ENCODE results near the gene USP7.
"Not testable (repeated sequence)": the region's sequence is repeated elsewhere in the genome, so short reads cannot be mapped to it uniquely, and the experiment has no call there.

USP7 gene

DNA sequence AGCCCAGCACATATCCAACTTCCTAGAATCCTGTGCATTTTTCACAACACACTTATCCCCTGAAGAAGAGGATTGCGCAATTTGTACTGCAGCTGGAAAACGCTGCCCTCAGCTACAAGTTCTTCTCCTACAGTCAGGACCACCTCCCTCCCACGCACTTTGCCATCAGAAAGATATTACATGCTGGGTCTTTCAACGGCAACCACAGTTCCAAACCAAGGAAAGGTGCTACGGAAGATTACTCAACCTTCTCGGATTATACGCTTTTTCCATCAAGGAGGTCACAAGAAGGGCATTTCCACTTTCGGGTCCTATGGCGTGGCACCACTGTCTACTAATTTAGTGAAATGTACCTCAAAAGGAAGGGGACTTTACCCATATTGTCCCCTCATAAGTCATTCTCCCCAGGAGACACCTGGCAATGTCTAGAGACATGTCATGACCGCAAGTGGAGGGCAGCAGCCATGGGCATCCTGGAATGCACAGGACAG, 35.2 kb downstream of the USP7 start:
- no peak for DNase-seq (ENCODE audit: low read depth in 3 of 3, low spot score in 1 of 3)

DNA sequence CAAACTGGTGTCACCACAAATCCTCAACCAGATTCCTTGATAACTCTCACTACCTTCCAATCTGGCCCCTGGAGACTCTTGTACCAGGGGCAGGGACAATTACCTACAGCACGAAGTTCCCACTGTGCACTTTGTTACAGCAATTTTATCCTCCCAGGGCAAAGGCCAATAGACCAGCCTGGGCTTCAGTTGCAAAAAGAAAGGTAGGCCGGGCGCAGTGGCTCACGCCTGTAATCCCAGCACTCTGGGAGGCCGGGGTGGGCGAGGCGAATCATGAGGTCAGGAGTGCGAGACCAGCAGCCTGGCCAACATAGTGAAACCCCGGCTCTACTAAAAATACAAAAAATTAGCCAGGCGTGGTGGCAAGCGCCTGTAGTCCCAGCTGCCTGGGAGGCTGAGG, 36.9 kb downstream of the USP7 start:
- no peak for DNase-seq (ENCODE audit: low read depth in 3 of 3, low spot score in 1 of 3)

DNA sequence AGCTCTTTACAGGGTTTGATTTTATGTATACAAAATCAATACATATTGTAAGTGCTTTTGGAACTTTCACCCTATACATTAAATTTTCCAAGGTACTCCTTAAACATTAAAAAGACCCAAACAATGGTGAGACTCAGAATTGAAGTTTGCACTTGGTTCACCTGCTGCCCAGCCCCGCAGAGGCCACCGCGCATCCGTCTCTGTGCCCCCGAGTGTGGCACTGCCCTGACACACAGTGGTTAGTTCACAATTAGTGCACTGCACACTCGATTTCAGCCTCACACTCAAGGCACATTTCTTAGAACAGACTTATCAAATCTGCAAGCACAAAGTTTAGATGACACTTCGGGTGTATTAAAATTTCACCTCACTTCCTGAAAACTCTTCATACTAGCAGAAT, 38.3 kb downstream of the USP7 start:
- DNase-seq (ENCODE audit: low read depth in 3 of 3, low spot score in 1 of 3) = no peak

GRCh38 chr16:8924214-8924613, 39.5 kb downstream of the USP7 start:
- no peak for DNase-seq (ENCODE audit: low read depth in 3 of 3, low spot score in 1 of 3)

GRCh38 chr16:8923199-8923598, 40.5 kb downstream of the USP7 start:
- DNase-seq (ENCODE audit: low read depth in 3 of 3, low spot score in 1 of 3) = no peak

GRCh38 chr16:8921347-8921984, 42.2 kb downstream of the USP7 start:
- DNase-seq (ENCODE audit: low read depth in 3 of 3, low spot score in 1 of 3) = no peak

GRCh38 chr16:8920645-8921346, 42.9 kb downstream of the USP7 start:
- DNase-seq (ENCODE audit: low read depth in 3 of 3, low spot score in 1 of 3) = no peak

DNA sequence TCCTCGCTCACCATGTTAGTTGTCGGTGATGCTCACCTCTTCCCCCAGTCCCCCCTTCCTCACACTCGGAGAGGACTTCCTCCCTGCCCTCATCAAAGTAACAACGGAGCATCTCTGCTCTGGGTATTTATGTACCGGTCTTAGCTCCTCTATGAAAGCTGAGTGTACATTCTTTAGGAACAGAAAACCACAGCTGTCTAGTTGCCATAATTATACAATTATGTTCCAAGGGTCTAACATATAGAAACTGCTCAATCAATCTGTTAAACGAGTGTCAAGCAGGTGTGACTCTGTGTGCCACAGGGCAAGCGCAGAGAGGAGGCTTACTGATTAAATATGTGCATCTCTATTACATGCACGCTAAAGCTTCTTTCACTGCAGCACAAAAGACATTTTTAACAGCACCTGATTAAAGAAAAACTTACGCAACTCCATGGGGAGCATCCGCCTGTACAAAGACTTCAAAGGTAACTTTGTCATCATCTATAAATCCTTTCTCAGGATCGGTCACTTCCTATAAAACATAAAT, 43.7 kb downstream of the USP7 start:
- DNase-seq (ENCODE audit: low read depth in 3 of 3, low spot score in 1 of 3) = no peak

DNA sequence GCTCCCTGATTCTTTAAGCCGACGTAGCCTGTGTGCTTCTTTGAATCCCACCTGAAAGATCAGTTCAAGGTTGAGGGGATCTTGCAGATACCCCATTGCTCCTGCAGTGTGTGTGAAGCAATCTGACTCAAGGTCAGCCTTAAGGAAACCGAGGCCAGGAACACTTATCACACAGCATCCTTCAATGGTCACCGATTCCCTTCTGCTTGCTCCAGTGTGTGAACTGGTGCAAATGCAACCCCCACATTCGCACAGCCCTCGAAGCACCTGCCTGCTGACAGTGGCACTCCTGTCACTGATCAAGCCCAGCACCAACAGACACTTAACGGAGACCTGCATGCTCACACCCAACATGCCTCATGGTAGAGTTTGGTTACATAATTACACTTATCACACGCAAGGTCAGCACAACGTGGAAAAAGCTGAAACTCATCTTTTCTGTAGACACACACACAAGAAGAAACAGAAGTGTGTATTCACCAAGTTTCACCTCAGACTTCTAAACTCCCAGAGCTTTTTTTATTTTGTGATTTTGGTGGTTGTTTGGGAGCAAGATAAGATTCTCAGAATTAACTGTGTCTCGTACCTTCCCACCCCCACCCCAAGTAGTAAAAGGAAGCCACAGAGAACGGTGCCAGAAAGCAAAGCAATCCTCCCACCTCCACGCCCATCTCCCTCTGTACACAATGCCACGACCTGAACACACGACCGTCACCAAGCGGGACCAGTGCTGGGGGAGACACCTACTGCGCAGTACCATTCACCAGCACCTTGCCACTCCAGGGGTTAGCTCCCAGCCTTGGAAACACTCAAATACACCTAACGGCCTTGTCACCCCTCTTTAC, 44.4 kb downstream of the USP7 start:
- DNase-seq (ENCODE audit: low read depth in 3 of 3, low spot score in 1 of 3) = no peak

DNA sequence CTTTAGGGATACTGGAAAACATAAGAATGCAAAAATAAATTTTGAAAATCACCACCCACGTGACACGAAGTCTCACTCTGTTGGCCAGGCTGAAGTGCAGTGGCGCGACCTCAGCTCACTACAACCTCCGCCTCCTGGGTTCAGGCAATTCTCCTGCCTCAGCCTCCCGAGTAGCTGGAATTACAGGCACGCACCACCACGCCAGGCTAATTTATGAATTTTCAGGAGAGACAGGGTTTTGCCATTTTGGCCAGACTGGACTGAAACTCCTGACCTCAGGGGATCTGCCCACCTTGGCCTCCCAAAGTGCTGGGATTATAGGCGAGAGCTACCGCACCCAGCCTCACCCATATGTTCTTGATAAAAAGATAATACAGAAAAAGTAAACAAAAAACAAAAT, 46.4 kb downstream of the USP7 start:
- not testable (repeated sequence) for DNase-seq (ENCODE audit: low read depth in 3 of 3, low spot score in 1 of 3)

- no peak for DNase-seq (ENCODE audit: low read depth in 3 of 3, low spot score in 1 of 3)
Measured at GRCh38 chr16:8916541-8917225, 47.0 kb downstream of the USP7 start.

DNA sequence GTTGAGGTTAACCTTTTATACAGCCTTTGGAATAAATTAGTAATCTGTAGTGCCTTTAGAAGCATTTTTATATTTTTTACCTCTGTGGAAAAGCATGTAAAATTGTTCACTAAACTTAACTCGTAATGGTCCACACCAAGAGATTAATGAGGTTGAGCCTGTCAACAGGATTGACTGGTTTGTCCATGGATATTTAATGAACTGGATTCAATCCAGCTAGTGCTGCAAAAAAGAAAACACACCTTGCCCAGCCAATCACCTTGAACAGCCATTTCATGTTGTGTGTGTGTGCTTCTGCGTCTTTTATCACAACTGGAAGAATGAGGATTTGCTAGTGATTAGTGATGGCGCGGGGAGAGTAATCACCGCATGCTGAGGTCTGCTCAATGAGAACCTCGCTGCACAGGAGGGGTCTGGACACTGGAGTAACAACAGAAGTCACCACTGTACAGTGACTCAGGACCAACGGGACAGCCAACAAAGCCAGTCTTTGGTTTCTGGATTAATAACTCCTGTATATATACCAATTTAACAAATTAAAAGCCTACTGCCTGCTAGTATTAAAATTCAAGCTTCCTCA, 47.9 kb downstream of the USP7 start:
- DNase-seq (ENCODE audit: low read depth in 3 of 3, low spot score in 1 of 3) = no peak

GRCh38 chr16:8914098-8914497, 49.6 kb downstream of the USP7 start:
- no peak for DNase-seq (ENCODE audit: low read depth in 3 of 3, low spot score in 1 of 3)

GRCh38 chr16:8912793-8913192, 50.9 kb downstream of the USP7 start:
- DNase-seq (ENCODE audit: low read depth in 3 of 3, low spot score in 1 of 3) = no peak

DNA sequence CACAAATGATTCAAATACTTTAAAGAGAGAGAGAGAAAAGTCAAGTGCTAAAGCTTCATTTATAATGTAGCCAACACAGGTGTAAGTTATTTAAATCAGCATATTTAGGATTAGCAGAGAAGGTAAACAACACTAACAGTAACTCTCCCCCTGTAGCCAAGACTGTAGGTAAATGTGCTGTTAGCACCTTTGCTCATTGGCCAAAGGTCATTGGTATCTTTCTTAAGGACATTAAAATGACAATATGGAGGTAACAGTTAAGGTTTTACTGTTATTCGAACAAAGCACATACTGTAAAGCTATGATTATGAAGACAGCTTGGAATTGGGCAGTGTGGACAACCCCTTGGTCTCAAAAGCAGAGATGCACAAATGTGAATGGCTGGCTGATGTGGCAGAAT, 52.9 kb downstream of the USP7 start:
- DNase-seq (ENCODE audit: low read depth in 3 of 3, low spot score in 1 of 3) = no peak

GRCh38 chr16:8908810-8909468, 54.8 kb downstream of the USP7 start:
- no peak for DNase-seq (ENCODE audit: low read depth in 3 of 3, low spot score in 1 of 3)

DNA sequence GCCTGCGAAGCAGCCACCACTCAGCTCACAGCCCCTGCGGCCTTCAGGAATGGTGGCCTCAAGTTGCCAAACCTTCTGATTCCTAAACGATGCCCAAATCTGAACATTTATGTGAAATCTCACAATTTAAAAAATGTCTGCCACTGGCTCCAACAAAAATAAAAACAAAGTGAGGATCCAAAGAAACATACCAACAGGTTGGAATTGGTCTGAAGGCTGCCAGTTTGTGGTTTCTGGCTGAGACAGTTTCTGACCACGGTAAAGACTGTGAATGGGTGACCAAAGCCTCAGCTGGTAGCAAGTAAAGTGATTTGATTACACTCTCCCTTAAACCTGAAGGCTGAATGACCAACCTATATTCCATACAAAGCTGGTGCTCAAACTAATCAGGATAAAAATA, 56.6 kb downstream of the USP7 start:
- DNase-seq (ENCODE audit: low read depth in 3 of 3, low spot score in 1 of 3) = no peak

DNA sequence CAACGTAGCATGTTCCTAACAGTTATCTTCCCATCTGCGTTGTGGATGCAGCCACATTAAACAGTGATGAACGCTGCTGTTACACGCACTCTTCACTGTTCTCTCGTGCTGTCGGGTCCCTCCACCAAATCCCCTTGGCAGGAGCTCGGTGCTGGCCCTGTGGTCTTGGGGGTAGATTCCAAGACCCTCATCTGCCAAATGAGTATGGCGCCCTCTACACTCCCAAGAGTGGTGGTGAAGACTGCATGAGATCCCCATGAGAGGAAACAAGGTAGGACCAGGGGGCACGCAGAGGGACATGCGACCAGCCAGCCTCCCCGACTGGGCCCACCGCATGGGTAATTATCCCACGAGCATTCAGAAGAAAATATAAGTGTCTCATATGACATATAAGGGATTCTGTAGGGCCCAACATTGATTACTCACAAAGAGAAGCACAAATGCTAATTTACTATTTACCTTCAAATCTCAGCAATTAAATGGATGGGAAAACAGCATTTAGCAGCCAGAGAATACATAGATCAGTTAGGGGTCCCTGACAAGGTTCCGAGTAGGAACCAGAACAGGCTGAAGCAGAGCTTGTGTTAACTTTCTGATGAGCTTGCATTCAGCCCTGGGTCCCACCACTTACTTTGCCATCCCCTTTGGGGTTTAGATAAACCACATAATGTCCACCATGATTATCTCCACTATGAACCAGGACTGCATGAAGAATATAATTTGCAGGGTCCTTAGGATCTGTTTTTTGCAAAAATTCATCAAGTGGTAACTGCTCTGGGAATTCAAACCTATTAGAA, 57.7 kb downstream of the USP7 start:
- no peak for DNase-seq (ENCODE audit: low read depth in 3 of 3, low spot score in 1 of 3)

GRCh38 chr16:8905168-8905762, 58.4 kb downstream of the USP7 start:
- DNase-seq (ENCODE audit: low read depth in 3 of 3, low spot score in 1 of 3) = no peak

Measured in stimulated activated CD4-positive, alpha-beta T cell treated with anti-CD3 and anti-CD28 coated beads, TNF-alpha, amount 100 ng/mL, for 1 hour (primary cell).